Measurements from ENCODE around the gene TPTE2.
"Not testable (repeated sequence)": the region's sequence is repeated elsewhere in the genome, so short reads cannot be mapped to it uniquely, and the experiment has no call there.

Gene TPTE2

GRCh38 chr13:19567820-19568534 lies 6.6 kb upstream of the TPTE2 start:
- no peak for DNase-seq (ENCODE audit: low read depth in 3 of 3, low spot score in 1 of 3)

DNA sequence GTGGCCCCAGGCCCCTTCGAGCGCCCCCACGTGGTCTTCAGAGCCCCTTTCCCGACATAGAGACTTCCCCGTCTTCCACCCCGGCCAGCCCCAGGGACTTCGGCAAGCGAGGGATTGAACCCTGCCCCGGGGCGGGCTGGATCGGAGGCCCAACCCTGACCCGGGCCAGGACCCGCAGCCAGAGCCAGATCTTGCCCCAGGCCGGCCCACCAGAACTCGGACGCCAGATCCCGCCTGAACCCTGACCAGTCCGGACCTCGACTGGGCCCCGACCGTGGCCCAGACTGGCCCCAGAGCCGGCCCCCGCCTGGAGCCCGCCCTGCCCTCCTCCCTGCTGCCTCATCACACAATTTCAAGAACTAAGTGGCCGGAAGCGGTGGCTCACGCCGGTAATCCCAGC lies 253 bp upstream of the TPTE2 start:
- no peak for DNase-seq (ENCODE audit: low read depth in 3 of 3, low spot score in 1 of 3)

DNA sequence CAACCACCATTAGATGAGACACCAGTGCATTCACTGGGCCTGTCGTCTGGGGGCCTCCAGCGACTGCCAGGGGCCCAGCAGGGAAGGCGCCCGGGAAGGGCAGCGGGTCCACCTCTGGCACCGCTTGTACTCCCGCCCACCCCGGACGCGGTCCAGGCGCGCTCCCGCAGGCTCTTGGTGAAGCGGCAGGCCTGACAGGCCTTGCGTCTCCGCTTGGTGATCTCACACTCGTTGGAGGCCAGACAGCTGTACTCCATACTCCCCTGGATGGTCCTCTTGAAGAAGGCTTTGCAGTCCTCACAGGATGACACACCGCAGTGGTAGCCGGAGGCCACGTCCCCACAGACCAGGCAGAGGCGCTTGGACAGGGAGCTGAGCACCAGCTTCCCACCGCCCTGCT lies 660 bp downstream of the TPTE2 start:
- not testable (repeated sequence) for DNase-seq (ENCODE audit: low read depth in 3 of 3, low spot score in 1 of 3)

DNA sequence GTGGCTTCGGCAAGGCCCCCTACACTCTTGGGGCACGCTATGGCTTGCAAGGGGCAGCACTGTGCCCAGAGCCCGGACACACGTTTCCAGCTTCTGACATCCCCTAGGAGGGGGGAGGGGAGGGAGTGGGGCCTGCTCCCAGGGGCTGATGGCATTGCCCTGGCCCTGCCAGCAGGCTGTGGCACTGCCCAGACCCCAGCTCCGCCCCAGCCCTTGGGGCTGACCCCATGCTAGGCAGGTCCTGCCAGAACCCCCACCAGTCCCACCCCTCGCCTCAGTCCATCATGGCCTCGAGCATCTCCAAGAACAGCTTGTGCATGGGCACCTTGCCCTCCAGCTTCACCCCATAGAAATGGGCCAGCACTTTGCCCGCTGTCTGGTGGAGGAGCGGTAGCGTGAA lies 1.6 kb downstream of the TPTE2 start:
- DNase-seq (ENCODE audit: low read depth in 3 of 3, low spot score in 1 of 3): not testable (repeated sequence)

DNA sequence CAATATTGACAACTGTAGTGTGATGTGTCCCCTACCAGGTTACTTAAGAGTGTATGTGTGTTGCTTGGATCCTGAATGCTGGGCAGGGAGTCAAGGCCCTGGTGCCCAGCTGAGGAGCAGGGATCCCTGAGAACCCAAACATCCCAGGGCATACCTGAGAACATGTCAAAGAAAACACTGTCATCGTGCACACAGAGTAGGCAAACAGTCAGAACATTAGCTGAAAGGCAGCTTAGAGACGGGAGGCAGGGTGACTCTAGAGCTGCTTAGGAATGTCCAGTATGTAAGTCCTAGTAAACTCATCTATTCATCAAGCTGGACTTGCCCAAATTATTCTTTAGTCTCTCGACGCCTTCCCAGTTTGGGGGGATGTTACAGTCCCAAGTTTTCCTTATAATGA lies 4.0 kb downstream of the TPTE2 start:
- not testable (repeated sequence) for DNase-seq (ENCODE audit: low read depth in 3 of 3, low spot score in 1 of 3)

- not testable (repeated sequence) for DNase-seq (ENCODE audit: low read depth in 3 of 3, low spot score in 1 of 3)
Measured at GRCh38 chr13:19549245-19549644, 12.1 kb downstream of the TPTE2 start.

GRCh38 chr13:19525634-19526033 lies 35.7 kb downstream of the TPTE2 start:
- DNase-seq (ENCODE audit: low read depth in 3 of 3, low spot score in 1 of 3): not testable (repeated sequence)

DNA sequence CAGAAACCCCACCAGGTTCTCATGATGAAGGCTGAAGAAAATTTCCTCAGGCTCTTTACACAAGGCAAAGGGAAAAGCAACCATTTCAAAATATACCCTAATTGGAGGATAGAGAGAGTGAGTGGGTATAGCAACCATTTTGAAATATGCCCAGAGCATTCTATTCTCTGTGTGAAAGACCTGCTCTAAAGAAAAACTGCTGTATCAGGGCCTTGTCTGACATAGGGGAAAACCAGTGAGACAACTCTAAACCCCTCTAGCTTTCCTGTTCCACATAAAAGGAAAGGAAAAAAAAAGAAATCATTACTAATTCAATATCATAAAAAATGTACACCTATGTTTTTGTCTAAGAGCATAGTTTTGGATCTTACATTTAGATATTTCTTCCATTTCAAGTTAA lies 42.3 kb downstream of the TPTE2 start:
- DNase-seq (ENCODE audit: low read depth in 3 of 3, low spot score in 1 of 3): no peak

GRCh38 chr13:19507623-19508022 lies 53.7 kb downstream of the TPTE2 start:
- not testable (repeated sequence) for DNase-seq (ENCODE audit: low read depth in 3 of 3, low spot score in 1 of 3)

DNA sequence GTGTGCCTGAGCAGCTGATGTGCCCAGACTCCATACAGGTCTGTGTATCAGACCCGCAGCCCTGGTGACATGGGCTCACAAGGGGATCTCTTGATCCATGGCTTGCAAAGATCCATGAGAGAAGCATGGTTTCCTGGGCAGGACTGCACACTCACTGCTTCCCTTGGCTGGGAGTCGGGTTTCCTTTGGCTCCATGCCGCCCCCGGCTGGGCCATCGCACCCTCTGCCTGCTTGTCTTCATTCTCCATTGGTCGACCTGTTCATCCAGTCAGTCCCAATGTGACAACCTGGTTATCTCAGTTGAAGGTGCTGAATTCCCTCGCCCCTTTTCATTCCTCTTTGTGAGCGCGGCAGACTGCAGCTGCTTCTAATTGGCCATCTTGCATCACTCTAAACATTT lies 101.2 kb downstream of the TPTE2 start:
- DNase-seq (ENCODE audit: low read depth in 3 of 3, low spot score in 1 of 3): not testable (repeated sequence)

DNA sequence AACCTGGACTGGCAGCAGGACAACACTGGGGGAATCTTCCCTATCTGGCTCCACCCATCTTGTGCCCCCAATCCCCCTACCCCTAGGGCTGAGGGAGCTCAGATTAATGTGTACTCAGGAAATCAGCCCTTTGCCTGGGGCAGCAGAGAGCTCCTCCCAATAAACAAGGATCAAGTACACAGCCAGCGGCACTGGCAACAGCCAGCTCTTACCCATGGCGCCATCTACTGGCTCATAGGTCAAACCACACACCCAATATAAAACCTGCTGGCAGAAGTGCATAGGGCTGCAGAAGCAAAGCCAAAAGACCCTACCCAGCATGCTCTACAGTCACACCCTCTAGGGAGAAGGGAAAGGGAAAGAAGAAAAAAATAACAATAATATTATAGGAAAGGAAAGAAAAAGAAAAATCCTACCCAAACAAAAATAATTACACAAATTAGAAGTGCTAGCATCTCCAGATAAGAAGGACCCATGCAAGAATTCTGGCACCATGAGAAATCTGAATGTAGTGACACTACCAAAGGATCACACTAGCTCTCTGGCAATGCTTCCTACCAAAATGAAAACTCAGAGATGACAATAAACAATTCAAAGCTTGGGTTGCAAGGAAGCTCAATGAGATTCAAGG lies 122.2 kb downstream of the TPTE2 start:
- not testable (repeated sequence) for DNase-seq (ENCODE audit: low read depth in 3 of 3, low spot score in 1 of 3)

GRCh38 chr13:19437780-19438179 lies 123.6 kb downstream of the TPTE2 start:
- not testable (repeated sequence) for DNase-seq (ENCODE audit: low read depth in 3 of 3, low spot score in 1 of 3)

- not testable (repeated sequence) for DNase-seq (ENCODE audit: low read depth in 3 of 3, low spot score in 1 of 3)
Measured at GRCh38 chr13:19422236-19422635, 139.1 kb downstream of the TPTE2 start.

GRCh38 chr13:19412494-19412893 lies 148.8 kb downstream of the TPTE2 start:
- not testable (repeated sequence) for DNase-seq (ENCODE audit: low read depth in 3 of 3, low spot score in 1 of 3)

GRCh38 chr13:19382746-19383511 lies 178.4 kb downstream of the TPTE2 start:
- DNase-seq (ENCODE audit: low read depth in 3 of 3, low spot score in 1 of 3): not testable (repeated sequence)

DNA sequence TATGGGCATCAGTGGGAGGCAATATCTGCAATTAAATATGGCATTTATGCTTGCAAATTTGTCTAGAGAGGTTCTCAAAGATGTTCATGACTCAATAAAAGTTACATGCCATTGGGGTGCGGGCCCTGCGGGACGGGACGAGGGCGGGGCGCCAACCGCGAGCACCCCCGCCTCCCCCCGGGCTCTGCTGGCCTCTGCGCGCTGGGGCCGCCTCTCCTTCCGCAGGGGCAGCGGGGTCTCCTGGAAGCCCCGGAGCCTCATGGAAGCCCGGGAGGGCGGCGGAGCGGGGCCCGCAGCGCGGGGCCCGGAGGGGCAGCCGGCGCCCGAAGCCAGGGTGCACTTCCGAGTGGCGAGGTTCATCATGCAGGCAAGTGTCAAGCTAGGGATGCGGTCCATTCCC lies 179.2 kb downstream of the TPTE2 start:
- no peak for DNase-seq (ENCODE audit: low read depth in 3 of 3, low spot score in 1 of 3)

Data from stimulated activated CD4-positive, alpha-beta T cell treated with anti-CD3 and anti-CD28 coated beads, TNF-alpha, amount 100 ng/mL, for 1 hour (primary cell).